Coronary artery (tissue), 2 donors: ENCODE data around the gene IFIT2.

Experiments used
- DNase-seq: peaks from one replicate; pipeline ENCODE4 v3.0.0-alpha.2; 2017; ENCODE audit warnings: low spot score
- H3K27ac ChIP-seq, 2 donors: fragments of 200-600 bp; sonication (generic); one replicate each; pipeline ENCODE4 v1.5.1; 2016 to 2019
- H3K4me3 ChIP-seq: fragments of 200-600 bp; sonication (generic); 2 replicates; pipeline ENCODE4 v1.5.1; 2016; ENCODE audit warnings: mild to moderate bottlenecking, moderate library complexity
- TF ChIP-seq, protein P1 (sequence below): fragments of 200-600 bp; sonication (generic); IDR thresholded peaks from one replicate; pipeline ENCODE4 v1.5.1; 2019; ENCODE audit warnings: antibody characterized with exemption

Gene IFIT2

DNA sequence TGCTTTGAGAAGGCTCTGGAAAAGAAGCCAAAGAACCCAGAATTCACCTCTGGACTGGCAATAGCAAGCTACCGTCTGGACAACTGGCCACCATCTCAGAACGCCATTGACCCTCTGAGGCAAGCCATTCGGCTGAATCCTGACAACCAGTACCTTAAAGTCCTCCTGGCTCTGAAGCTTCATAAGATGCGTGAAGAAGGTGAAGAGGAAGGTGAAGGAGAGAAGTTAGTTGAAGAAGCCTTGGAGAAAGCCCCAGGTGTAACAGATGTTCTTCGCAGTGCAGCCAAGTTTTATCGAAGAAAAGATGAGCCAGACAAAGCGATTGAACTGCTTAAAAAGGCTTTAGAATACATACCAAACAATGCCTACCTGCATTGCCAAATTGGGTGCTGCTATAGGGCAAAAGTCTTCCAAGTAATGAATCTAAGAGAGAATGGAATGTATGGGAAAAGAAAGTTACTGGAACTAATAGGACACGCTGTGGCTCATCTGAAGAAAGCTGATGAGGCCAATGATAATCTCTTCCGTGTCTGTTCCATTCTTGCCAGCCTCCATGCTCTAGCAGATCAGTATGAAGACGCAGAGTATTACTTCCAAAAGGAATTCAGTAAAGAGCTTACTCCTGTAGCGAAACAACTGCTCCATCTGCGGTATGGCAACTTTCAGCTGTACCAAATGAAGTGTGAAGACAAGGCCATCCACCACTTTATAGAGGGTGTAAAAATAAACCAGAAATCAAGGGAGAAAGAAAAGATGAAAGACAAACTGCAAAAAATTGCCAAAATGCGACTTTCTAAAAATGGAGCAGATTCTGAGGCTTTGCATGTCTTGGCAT, 4.8 kb downstream of the IFIT2 start:
- no peak overlapping the region for H3K4me3 ChIP-seq
- peak overlapping the region in 1 of 2 donors; percentile 68 for H3K27ac ChIP-seq
- TF ChIP-seq, protein P1, sequence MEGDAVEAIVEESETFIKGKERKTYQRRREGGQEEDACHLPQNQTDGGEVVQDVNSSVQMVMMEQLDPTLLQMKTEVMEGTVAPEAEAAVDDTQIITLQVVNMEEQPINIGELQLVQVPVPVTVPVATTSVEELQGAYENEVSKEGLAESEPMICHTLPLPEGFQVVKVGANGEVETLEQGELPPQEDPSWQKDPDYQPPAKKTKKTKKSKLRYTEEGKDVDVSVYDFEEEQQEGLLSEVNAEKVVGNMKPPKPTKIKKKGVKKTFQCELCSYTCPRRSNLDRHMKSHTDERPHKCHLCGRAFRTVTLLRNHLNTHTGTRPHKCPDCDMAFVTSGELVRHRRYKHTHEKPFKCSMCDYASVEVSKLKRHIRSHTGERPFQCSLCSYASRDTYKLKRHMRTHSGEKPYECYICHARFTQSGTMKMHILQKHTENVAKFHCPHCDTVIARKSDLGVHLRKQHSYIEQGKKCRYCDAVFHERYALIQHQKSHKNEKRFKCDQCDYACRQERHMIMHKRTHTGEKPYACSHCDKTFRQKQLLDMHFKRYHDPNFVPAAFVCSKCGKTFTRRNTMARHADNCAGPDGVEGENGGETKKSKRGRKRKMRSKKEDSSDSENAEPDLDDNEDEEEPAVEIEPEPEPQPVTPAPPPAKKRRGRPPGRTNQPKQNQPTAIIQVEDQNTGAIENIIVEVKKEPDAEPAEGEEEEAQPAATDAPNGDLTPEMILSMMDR = no peak
- no peak for DNase-seq

- Histone ChIP-seq H3K27ac (peak overlapping the region in 1 of 2 donors; percentile 68), H3K4me3 (no peak overlapping the region)
- no peak for DNase-seq
- TF ChIP-seq, protein P1 = no peak
These were observed 5.4 kb downstream of the IFIT2 start for GRCh38 chr10:89307269-89307577.

- no peak for DNase-seq
- Histone ChIP-seq H3K4me3 (no peak overlapping the region), H3K27ac (no peak overlapping the region)
- TF ChIP-seq, protein P1 = no peak
These were observed 6.4 kb downstream of the IFIT2 start for GRCh38 chr10:89308266-89308665.

- TF ChIP-seq, protein P1 = no peak
- Histone ChIP-seq H3K4me3 (no peak overlapping the region), H3K27ac (no peak overlapping the region)
- no peak for DNase-seq
These were observed 6.9 kb downstream of the IFIT2 start for GRCh38 chr10:89308736-89309135.

- H3K27ac ChIP-seq = no peak overlapping the region
- TF ChIP-seq, protein P1 = no peak
These were observed 7.6 kb downstream of the IFIT2 start for GRCh38 chr10:89309156-89310055.

DNA sequence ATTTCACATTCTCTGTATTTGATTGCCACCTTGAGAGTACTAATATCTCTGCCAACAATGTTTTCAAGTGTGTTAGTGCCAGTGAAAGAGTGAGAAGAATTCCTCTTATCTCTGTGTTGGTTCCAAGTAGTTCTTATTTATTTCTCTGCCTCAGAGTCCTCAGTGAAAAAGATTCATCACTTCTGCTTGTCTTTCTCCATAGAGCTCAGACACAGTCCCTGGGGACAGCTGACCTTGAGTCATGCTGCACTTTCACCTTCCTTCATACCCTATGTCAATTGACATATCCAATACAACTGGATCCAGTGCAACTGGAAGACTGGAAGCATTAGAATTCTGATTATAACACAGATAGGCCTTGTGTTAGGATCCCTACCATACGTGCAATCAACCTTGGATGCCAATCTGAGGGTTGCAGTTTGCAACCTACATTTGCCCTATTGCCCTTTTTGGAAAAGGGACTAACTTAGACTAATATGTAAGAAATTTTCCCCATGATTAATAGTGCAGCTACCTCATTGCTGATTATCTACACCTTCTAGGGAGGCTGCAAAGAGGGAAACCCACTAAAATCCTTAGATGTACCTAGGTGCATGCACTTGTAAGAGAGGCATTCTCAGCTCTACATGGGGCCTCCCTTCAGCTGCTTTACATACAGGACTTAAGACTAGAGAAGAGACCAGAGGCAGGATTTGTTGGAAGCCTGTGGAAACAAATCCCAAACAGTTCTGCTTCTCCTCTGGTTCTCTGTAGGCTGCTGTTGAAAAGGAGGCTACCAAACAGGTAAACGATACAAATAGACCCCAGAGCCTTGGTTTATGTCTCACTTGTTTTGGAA, 8.4 kb downstream of the IFIT2 start:
- Histone ChIP-seq H3K27ac (no peak overlapping the region), H3K4me3 (no peak overlapping the region)
- TF ChIP-seq, protein P1 = no peak
- no peak for DNase-seq

More at GRCh38 chr10:89309156-89310055, 7.6 kb downstream of the IFIT2 start:
- no peak overlapping the region for H3K4me3 ChIP-seq
- no peak for DNase-seq
